ENCODE results near the gene SMCR8.
"Not testable (repeated sequence)": the region's sequence is repeated elsewhere in the genome, so short reads cannot be mapped to it uniquely, and the experiment has no call there.

SMCR8 gene, protein sequence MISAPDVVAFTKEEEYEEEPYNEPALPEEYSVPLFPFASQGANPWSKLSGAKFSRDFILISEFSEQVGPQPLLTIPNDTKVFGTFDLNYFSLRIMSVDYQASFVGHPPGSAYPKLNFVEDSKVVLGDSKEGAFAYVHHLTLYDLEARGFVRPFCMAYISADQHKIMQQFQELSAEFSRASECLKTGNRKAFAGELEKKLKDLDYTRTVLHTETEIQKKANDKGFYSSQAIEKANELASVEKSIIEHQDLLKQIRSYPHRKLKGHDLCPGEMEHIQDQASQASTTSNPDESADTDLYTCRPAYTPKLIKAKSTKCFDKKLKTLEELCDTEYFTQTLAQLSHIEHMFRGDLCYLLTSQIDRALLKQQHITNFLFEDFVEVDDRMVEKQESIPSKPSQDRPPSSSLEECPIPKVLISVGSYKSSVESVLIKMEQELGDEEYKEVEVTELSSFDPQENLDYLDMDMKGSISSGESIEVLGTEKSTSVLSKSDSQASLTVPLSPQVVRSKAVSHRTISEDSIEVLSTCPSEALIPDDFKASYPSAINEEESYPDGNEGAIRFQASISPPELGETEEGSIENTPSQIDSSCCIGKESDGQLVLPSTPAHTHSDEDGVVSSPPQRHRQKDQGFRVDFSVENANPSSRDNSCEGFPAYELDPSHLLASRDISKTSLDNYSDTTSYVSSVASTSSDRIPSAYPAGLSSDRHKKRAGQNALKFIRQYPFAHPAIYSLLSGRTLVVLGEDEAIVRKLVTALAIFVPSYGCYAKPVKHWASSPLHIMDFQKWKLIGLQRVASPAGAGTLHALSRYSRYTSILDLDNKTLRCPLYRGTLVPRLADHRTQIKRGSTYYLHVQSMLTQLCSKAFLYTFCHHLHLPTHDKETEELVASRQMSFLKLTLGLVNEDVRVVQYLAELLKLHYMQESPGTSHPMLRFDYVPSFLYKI

DNA sequence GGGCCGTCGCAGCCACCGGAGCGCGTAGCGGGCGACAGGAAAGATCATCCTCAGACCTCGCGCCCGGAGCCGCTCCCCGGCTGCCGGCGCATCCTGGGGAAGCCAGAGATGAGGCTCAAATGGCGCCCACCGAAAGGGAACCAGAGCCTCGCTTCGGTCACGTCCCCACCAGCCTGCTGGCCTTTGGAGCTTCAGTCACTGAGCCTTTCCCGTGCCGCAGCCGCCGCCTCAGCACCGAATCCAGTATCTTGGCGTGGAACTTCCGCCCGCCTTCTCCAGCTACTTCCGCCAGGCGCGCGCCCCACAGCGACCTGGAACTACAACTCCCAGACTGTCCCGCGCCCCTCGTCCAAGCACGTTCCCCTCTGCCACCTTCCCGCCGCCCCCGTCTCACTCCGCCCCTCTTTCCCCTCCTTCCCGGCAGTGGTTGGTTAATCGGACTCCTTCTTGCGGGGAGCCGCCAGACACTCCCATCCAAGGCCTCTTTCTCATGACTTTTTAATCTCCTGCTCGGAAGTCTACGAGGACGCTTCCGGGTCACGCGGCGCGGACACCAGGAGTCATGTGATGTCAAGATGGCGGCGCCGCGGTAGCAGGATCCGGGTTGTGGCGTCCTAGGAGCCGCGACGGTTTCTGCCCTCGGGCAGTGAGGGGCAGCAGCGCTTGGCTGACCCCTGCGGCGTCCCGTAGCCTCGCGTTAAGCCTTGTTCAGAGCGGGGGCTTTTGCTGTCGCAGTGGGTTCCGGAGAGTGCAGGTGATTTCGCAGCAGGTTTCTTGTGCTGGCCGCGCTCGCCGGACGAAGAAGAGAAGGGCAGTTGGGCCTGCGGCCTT is at the start of gene SMCR8, which contains the start of gene TOP3A:
TSS of gene SMCR8 (plus strand) at position 563 of the 831 bp plus-strand sequence. CDS start 497 bp downstream, outside the sequence.
TSS of gene TOP3A (minus strand) at position 264 of the 831 bp plus-strand sequence. CDS start at position 48, 216 bp downstream.
- peak; percentile 98 to 99 for DNase-seq

- no peak for DNase-seq
These were observed 47.7 kb upstream of the SMCR8 start for GRCh38 chr17:18267366-18267765.

GRCh38 chr17:18267927-18268711 is 47.0 kb upstream of the SMCR8 start:
- DNase-seq, result no peak

DNA sequence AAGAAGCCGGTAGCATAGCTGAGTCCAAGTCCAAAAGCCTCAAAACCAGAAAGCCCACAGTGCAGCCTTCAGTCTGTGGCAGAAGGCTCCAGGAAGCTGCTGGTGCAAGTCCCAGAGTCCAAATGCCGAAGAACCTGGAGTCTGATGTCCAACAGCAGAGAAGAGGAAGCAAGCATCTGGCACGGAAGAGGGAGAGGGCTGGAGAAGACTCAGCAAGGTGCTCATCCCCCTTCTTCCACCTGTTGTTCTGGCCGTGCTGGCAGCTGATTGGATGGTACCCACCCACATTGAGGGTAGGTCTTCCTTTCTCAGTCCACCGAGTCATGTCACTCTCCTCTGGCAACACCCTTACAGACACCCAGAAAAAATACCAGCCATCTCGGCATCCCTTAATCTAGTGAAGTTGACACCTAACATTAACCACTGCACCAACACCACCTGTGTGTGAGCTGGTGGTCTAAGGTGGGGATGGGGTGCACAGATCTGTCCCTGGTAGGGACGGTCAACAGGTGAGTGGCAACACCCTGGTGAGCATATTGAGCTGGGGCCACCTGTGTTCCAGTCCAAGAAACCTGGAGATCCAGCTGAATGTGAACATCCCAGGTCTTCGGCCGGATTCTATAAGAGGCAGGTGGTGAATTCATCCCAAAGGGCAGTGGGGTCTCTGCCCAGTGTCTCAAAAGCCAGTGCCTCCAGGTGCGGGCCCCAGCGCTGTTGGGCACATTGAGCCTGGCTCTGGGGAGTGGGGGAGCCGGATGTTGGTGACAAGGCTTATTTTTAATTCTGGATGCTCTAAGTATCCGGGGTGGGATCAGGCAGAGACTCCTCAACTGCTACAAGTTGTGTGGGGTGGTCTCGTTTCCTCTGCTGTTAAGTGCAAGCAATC is 44.8 kb upstream of the SMCR8 start:
- no peak for DNase-seq

DNA sequence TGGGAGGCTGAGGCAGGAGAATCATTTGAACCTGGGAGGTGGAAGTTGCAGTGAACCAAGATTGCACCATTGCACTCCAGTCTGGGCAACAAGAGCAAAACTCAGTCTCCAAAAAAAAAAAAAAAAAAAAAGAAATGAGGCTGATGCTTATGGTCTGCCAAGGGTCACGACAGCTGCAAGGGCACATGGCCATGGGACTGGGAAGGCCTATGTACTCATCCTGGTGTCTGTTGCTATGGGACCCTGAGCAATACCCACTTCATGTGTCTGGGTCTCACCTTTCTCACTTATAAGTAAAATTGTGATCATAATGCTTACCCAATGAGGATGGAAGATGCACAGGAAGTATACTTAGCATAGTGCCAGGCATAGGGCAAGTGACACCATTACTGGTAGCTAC is 38.0 kb upstream of the SMCR8 start:
- DNase-seq, result no peak

DNA sequence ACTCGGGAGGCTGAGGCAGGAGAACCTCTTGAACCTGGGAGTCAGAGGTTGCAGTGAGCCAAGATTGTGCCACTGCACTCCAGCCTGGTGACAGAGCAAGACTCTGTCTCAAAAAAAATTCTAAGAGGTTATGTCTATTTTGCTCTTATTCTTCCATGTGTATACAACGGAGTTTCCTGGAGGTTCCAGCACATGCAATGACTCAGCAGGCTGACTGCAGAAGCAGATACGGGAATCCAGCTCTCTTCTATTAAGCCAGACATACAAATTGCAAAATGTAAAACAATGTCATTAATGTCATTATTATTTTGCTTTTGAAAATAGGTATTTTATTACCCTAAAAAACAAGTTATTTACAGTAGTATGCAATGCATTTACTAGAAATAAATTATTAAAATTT is 36.2 kb upstream of the SMCR8 start:
- no peak for DNase-seq

GRCh38 chr17:18280249-18280648 is 34.8 kb upstream of the SMCR8 start:
- DNase-seq, result no peak

DNA sequence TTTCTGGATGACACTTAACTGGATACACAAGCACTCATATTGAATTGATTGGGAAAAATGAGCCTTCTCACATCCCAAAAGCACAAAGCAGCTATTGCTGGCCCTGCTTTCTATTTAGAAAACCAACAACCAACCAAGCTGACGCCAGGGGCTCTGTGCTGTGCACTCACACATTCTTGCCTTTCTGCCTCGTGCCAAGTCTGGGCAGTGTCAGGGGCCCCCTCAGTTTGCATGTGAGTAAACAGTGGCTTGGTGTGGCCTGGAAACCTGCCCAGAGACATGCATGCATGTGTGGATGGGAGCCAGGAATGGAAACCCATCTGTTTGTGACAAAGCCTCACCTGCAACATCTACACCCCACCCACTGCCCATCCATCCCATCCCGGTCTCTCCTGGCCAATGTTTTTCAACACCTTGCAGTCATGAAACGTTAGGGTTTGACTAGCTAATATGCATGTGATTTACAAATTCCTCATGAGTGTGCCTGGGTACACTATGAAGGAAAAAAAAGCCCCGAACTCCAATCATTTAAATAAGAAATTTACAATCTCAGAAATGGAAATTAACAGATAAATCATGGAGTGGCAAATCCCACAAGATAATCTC is 34.2 kb upstream of the SMCR8 start:
- no peak for DNase-seq

DNA sequence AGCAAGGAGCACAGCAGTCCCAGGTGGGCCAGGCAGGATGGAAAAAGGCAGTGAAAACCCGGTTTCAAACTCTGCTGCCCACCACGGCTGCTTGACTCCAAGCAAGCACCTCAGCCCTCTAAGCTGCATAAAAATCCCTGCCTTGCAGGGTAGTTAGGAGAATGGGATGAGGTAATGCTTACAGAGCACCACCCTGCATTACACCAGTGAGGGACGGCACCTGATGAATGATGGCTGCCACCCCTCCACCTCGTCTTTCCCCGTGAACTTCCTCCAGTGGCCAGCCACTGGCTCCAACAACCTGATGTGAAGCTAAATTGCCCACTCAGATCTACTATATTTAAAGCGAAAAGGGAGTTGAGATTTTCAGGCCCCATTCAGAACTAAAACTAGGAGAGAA is 33.3 kb upstream of the SMCR8 start:
- no peak for DNase-seq

GRCh38 chr17:18285296-18285695 is 29.8 kb upstream of the SMCR8 start:
- DNase-seq, result no peak

DNA sequence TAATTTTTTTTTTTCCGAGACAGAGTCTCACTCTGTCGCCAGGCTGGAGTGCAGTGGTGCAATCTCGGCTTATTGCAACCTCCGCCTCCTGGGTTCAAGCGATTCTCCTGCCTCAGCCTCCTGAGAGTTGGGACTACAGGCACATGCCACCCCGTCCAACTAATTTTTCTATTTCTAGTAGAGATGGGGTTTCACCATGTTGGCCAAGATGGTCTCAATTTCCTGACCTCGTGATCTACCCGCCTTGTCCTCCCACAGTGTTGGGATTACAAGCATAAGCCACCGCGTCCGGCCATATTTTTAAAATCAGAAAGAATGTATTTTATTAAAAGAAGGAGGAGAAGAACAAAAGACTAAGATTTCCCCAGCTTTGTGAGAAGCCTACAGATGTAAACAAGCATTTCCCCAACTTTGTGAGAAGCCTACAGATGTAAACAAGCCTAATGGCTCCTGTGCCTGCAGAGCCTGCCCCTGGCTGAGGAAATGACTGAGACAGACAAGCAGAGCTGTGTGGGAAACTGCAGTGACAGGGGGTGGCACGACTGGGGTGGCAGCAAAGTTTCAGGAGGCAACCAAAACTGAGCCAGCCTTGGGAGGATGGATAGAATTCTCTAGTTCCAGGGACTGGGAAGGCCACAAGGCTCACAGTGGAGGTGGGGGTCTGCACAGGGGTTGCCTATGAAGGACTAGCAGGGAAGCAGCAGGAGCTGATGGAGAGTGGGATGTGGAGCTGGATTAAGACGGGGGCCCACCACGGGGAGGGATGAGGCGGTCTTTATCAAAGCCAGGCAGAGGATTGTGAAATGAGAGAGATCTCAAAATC is 23.2 kb upstream of the SMCR8 start:
- no peak for DNase-seq

DNA sequence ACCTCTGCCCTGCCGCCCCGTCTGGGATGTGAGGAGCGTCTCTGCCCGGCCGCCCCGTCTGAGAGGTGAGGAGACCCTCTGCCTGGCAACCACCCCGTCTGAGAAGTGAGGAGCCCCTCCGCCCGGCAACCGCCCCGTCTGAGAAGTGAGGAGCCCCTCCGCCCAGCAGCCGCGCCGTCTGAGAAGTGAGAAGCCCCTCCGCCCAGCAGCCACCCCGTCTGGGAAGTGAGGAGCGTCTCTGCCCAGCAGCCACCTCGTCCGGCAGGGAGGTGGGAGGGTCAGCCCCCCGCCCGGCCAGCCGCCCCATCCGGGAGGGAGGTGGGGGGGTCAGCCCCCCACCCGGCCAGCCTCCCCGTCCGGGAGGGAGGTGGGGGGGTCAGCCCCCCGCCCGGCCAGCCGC is 17.0 kb upstream of the SMCR8 start:
- DNase-seq, result not testable (repeated sequence)

- no peak for DNase-seq
These were observed 14.2 kb upstream of the SMCR8 start for GRCh38 chr17:18300725-18301480.

- DNase-seq, result not testable (repeated sequence)
These were observed 11.9 kb upstream of the SMCR8 start for GRCh38 chr17:18303206-18303605.

DNA sequence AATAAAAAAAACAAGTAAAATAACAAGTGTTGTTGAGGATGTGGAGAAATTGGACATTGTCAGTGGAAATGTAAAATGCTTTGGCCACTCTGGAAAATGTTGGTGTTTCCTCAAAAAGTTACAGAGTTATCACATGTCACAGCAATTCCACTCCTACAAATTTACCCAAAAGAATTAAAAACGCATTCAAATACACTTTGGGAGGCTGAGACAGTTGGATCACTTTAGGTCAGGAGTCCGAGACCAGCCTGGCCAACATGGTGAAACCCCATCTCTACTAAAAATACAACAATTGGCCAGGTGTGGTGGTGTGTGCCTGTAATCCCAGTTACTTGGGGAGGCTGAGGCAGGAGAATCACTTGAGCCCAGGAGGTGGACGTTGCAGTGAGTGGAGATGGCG is 5.9 kb upstream of the SMCR8 start:
- no peak for DNase-seq

DNA sequence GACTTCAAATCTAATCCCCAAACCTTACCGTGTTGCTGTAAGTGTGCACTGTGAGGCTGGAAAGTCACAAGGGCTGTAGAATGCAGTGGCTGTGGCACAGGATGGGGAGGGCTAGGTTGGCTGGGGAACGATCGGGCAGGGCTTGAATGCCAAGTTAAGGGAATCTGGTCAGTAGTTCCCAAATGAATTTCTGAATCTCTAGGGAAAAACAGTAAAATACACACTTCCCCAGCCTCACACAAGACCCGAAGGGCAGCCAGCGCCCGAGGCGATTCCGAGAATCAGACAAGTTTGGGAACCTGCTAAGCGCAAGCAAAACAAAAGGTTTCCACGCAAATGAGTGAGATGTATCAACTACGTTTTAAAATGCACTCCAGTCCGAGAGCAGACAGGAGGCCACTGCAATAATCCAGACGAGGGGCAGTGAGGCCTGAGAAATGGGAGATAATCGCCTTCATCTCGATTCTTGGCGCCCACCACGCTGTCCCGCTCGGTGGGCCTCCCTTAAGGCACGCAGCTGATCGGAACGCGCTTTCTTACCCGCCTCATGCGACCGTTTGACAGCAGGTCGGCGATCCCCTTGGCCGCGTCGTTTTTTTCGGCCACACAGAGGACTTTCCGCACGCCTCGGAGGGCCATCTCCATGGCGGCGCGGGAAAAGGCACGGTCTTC is 898 bp upstream of the SMCR8 start:
- DNase-seq, result peak in 1 of 2 donors; percentile 19

- DNase-seq, result no peak
These were observed 449 bp downstream of the SMCR8 start for GRCh38 chr17:18315562-18315922.

DNA sequence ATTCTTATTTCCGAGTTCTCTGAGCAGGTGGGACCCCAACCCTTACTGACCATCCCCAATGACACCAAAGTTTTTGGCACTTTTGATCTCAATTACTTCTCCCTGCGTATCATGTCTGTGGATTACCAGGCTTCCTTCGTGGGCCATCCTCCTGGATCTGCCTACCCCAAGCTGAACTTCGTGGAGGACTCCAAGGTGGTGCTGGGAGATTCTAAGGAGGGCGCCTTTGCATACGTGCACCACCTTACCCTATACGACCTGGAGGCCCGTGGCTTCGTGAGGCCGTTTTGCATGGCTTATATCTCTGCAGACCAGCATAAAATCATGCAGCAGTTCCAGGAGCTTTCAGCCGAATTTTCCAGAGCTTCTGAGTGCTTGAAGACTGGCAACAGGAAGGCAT is 868 bp downstream of the SMCR8 start:
- DNase-seq, result no peak

All from stimulated activated CD4-positive, alpha-beta T cell treated with anti-CD3 and anti-CD28 coated beads, Interleukin-2, amount 100 ng/mL, for 24 hours (primary cell).